Natural killer cell (primary cell): ENCODE measurements around the gene NAA38. TPM values are rescaled to one million over a fixed set of nuclear protein-coding genes. Genes with fewer than 3 reads are reported as not detected.

Experiments
- ATAC-seq, 3 donors: fragments of 150-1000 bp in 2 of 3; fragments of 200-7000 bp in 1 of 3; cut with Tn5 transposase; 1 replicate in 1 of 3; 2 replicates in 2 of 3; pipeline ENCODE4 v1.10.0; 2021; ENCODE audit warnings: mild to moderate bottlenecking in 2 of 3, moderate library complexity in 2 of 3
- DNase-seq, 2 donors: peaks; one replicate each; pipeline versions ENCODE4 v3.0.0 to v3.0.0-alpha.2; 2013 to 2021; ENCODE audit warnings: mixed read lengths in 1 of 2
- H3K27ac ChIP-seq: one replicate; pipeline ENCODE4 v1.5.1; 2013; ENCODE audit warnings: mild to moderate bottlenecking, low read length
- H3K27me3 ChIP-seq: one replicate; pipeline ENCODE4 v1.6.1; 2013; ENCODE audit warnings: low read length; ENCODE audit not compliant: control insufficient read depth, insufficient read depth
- H3K36me3 ChIP-seq: one replicate; pipeline ENCODE4 v1.6.1; 2013; ENCODE audit warnings: low read length; ENCODE audit not compliant: control insufficient read depth, insufficient read depth
- H3K4me1 ChIP-seq: one replicate; pipeline ENCODE4 v1.6.1; 2013; ENCODE audit warnings: low read length; ENCODE audit not compliant: control insufficient read depth, insufficient read depth
- H3K4me3 ChIP-seq: one replicate; pipeline ENCODE4 v1.5.1; 2013; ENCODE audit warnings: low read length
- H3K9me3 ChIP-seq: one replicate; pipeline ENCODE4 v1.6.1; 2013; ENCODE audit warnings: low read length; ENCODE audit not compliant: control insufficient read depth, insufficient read depth
- H3K27ac Mint-ChIP-seq, 2 donors: one replicate each; pipeline ENCODE4 v1.8.0; 2022; ENCODE audit warnings: mild to moderate bottlenecking in 2 of 2, mixed read lengths in 2 of 2, moderate library complexity in 1 of 2
- H3K27me3 Mint-ChIP-seq, 2 donors: one replicate each; pipeline ENCODE4 v1.8.0; 2022; ENCODE audit warnings: low read depth in 2 of 2, mixed read lengths in 2 of 2
- H3K36me3 Mint-ChIP-seq: one replicate; pipeline ENCODE4 v1.8.0; 2022; ENCODE audit warnings: mixed read lengths
- H3K4me1 Mint-ChIP-seq, 2 donors: one replicate each; pipeline ENCODE4 v1.8.0; 2022; ENCODE audit warnings: mixed read lengths in 2 of 2
- H3K4me3 Mint-ChIP-seq: one replicate; pipeline ENCODE4 v1.8.0; 2022; ENCODE audit warnings: mild to moderate bottlenecking, moderate library complexity, mixed read lengths
- H3K9me3 Mint-ChIP-seq, 2 donors: one replicate each; pipeline ENCODE4 v1.8.0; 2022; ENCODE audit warnings: mixed read lengths in 2 of 2
- WGBS: methylation state at CpG from one replicate; pipeline ENCODE4 v1.1.7; 2013; ENCODE audit warnings: missing lambda C conversion rate; ENCODE audit not compliant: insufficient coverage; 5-methylcytosine and 5-hydroxymethylcytosine counted together
- intact Hi-C: fragments of 100-400 bp; cut with micrococcal nuclease; formaldehyde crosslinking; loops from one replicate; pipeline ENCODE4 v1.14.2; 2022
- total RNA-seq, 4 donors: library from RNA; stranded (reverse); fragments of 120-200 nt in 1 of 4; gene quantifications; one replicate each; pipeline versions ENCODE4 v1.2.3 to v1.2.4, GENCODE V29; 2013 to 2022
- TF ChIP-seq, protein P1 (sequence below): fragments of 200-600 bp; IDR thresholded peaks from one replicate; pipeline ENCODE4 v1.8.0; 2022; ENCODE audit warnings: antibody characterized with exemption

NAA38 gene
- total RNA-seq, 3 donors from 2014 or later (not counting 1 experiment from before 2014, with no cell fraction given): 35.9 to 40.3 (median 37.3) TPM

DNA sequence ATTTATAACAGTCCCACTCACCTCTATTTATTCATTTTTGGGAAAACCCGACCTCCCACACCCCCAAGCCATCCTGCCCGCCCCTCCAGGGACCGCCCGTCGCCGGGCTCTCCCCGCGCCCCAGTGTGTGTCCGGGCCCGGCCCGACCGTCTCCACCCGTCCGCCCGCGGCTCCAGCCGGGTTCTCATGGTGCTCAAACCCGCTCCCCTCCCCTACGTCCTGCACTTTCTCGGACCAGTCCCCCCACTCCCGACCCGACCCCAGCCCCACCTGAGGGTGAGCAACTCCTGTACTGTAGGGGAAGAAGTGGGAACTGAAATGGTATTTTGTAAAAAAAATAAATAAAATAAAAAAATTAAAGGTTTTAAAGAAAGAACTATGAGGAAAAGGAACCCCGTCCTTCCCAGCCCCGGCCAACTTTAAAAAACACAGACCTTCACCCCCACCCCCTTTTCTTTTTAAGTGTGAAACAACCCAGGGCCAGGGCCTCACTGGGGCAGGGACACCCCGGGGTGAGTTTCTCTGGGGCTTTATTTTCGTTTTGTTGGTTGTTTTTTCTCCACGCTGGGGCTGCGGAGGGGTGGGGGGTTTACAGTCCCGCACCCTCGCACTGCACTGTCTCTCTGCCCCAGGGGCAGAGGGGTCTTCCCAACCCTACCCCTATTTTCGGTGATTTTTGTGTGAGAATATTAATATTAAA lies 3.1 kb downstream of the NAA38 start:
- Histone ChIP-seq H3K4me3 (no peak overlapping the region), H3K27me3 (no peaks in the 10 kb centered on the region), H3K36me3 (peaks cover 2% of the 10 kb centered on the region), H3K27ac (no peak overlapping the region), H3K4me1 (peaks cover 48% of the 10 kb centered on the region), H3K9me3 (no peaks in the 10 kb centered on the region)
- no peaks in the 10 kb centered on the region for H3K9me3 Mint-ChIP-seq
- DNase-seq (peak in 1 of 2 donors; percentile 26), ATAC-seq (no peak)
- no peaks in the 10 kb centered on the region for H3K27me3 Mint-ChIP-seq
- no peaks in the 10 kb centered on the region for H3K36me3 Mint-ChIP-seq
- TF ChIP-seq, protein P1, sequence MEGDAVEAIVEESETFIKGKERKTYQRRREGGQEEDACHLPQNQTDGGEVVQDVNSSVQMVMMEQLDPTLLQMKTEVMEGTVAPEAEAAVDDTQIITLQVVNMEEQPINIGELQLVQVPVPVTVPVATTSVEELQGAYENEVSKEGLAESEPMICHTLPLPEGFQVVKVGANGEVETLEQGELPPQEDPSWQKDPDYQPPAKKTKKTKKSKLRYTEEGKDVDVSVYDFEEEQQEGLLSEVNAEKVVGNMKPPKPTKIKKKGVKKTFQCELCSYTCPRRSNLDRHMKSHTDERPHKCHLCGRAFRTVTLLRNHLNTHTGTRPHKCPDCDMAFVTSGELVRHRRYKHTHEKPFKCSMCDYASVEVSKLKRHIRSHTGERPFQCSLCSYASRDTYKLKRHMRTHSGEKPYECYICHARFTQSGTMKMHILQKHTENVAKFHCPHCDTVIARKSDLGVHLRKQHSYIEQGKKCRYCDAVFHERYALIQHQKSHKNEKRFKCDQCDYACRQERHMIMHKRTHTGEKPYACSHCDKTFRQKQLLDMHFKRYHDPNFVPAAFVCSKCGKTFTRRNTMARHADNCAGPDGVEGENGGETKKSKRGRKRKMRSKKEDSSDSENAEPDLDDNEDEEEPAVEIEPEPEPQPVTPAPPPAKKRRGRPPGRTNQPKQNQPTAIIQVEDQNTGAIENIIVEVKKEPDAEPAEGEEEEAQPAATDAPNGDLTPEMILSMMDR: no peak
- 94% methylated on average over 29 of the region's 31 CpGs for WGBS
- H3K4me3 Mint-ChIP-seq: peak overlapping the region; percentile 77
- H3K27ac Mint-ChIP-seq: peak overlapping the region; percentile 36 to 79
- peaks cover 12 to 17% of the 10 kb centered on the region in 2 donors for H3K4me1 Mint-ChIP-seq
- intact Hi-C loops: loop anchor here (10.0 kb wide), 1 partner anchor 109 kb away; no protein-coding TSS in a partner anchor

DNA sequence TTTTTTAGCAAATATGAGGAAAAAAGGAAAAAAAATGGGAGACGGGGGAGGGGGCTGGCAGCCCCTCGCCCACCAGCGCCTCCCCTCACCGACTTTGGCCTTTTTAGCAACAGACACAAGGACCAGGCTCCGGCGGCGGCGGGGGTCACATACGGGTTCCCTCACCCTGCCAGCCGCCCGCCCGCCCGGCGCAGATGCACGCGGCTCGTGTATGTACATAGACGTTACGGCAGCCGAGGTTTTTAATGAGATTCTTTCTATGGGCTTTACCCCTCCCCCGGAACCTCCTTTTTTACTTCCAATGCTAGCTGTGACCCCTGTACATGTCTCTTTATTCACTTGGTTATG lies 3.7 kb downstream of the NAA38 start:
- Histone ChIP-seq H3K36me3 (peaks cover 4% of the 10 kb centered on the region), H3K4me1 (peaks cover 47% of the 10 kb centered on the region), H3K9me3 (no peaks in the 10 kb centered on the region), H3K4me3 (no peak overlapping the region), H3K27ac (no peak overlapping the region), H3K27me3 (no peaks in the 10 kb centered on the region)
- H3K36me3 Mint-ChIP-seq: no peaks in the 10 kb centered on the region
- ATAC-seq (no peak), DNase-seq (no peak)
- H3K4me3 Mint-ChIP-seq: peak overlapping the region; percentile 77
- WGBS: 94% methylated on average over 21 of the region's 21 CpGs
- intact Hi-C loops: loop anchor here (10.0 kb wide), 1 partner anchor 109 kb away; no protein-coding TSS in a partner anchor
- peaks cover 12 to 17% of the 10 kb centered on the region in 2 donors for H3K4me1 Mint-ChIP-seq
- H3K27me3 Mint-ChIP-seq: no peaks in the 10 kb centered on the region
- peak overlapping the region; percentile 36 to 79 for H3K27ac Mint-ChIP-seq
- no peaks in the 10 kb centered on the region for H3K9me3 Mint-ChIP-seq
- TF ChIP-seq, protein P1: no peak

DNA sequence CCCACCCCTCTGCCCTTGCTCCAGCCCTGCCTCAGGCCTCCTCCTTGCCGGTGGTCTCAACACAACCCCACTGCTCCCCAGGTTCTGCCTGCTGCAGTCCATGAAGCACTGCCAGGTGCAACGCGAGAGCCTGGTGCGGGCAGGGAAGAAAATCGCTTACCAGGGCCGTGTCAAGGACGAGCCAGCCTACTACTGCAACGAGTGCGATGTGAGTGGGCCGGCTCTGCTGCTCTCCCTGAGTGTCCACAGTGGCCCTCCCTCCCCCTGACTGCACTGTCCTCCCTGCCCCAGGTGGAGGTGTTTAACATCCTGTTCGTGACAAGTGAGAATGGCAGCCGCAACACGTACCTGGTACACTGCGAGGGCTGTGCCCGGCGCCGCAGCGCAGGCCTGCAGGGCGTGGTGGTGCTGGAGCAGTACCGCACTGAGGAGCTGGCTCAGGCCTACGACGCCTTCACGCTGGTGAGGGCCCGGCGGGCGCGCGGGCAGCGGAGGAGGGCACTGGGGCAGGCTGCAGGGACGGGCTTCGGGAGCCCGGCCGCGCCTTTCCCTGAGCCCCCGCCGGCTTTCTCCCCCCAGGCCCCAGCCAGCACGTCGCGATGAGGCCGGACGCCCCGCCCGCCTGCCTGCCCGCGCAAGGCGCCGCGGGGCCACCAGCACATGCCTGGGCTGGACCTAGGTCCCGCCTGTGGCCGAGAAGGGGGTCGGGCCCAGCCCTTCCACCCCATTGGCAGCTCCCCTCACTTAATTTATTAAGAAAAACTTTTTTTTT lies 4.3 kb downstream of the NAA38 start:
- TF ChIP-seq, protein P1: no peak
- peaks cover 42% of the 10 kb centered on the region for H3K4me1 ChIP-seq
- Mint-ChIP-seq H3K36me3 (no peaks in the 10 kb centered on the region), H3K27ac (peak overlapping the region; percentile 74 to 83), H3K4me3 (peak overlapping the region; percentile 67), H3K9me3 (no peaks in the 10 kb centered on the region), H3K27me3 (no peaks in the 10 kb centered on the region), H3K4me1 (peaks cover 12 to 17% of the 10 kb centered on the region in 2 donors)
- H3K9me3 ChIP-seq: no peaks in the 10 kb centered on the region
- no peaks in the 10 kb centered on the region for H3K27me3 ChIP-seq
- H3K27ac ChIP-seq: no peak overlapping the region
- no peak overlapping the region for H3K4me3 ChIP-seq
- intact Hi-C loops: loop anchor here (10.0 kb wide), 1 partner anchor 108 kb away; no protein-coding TSS in a partner anchor
- DNase-seq (peak in 1 of 2 donors; percentile 39), ATAC-seq (no peak)
- H3K36me3 ChIP-seq: peaks cover 6% of the 10 kb centered on the region
- 96% methylated on average over 50 of the region's 51 CpGs for WGBS
